ENCODE results near the gene CAMKMT.

CAMKMT gene

DNA sequence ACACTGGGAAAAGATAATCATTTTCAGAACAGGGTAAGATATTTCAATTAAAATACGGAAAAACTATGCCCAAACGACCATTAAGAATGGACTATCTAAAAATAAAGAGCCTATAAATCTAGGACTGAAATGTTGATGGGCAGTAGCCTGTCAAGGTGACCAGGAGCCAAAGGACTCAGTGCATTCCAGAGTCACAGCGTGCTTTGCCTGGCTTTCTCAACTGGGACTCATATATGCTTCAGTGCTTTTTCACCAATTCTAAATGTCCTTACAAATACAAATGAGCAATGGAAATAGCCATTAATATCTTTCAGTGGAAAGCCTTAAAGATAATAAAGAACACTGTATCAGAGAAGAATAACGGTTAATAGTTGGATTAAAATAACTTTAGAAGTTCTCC, 35.9 kb upstream of the CAMKMT start:
- DNase-seq (ENCODE audit: extremely low read depth, low read depth), result no peak
- H3K4me3 ChIP-seq (replicated peaks; ENCODE audit: low read depth, low read length), result no peak overlapping the region
- TF ChIP-seq, protein P1, sequence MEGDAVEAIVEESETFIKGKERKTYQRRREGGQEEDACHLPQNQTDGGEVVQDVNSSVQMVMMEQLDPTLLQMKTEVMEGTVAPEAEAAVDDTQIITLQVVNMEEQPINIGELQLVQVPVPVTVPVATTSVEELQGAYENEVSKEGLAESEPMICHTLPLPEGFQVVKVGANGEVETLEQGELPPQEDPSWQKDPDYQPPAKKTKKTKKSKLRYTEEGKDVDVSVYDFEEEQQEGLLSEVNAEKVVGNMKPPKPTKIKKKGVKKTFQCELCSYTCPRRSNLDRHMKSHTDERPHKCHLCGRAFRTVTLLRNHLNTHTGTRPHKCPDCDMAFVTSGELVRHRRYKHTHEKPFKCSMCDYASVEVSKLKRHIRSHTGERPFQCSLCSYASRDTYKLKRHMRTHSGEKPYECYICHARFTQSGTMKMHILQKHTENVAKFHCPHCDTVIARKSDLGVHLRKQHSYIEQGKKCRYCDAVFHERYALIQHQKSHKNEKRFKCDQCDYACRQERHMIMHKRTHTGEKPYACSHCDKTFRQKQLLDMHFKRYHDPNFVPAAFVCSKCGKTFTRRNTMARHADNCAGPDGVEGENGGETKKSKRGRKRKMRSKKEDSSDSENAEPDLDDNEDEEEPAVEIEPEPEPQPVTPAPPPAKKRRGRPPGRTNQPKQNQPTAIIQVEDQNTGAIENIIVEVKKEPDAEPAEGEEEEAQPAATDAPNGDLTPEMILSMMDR (IDR thresholded peaks at IDR 0.05; ENCODE audit: low read depth, low read length, missing control alignments), result no peak

DNA sequence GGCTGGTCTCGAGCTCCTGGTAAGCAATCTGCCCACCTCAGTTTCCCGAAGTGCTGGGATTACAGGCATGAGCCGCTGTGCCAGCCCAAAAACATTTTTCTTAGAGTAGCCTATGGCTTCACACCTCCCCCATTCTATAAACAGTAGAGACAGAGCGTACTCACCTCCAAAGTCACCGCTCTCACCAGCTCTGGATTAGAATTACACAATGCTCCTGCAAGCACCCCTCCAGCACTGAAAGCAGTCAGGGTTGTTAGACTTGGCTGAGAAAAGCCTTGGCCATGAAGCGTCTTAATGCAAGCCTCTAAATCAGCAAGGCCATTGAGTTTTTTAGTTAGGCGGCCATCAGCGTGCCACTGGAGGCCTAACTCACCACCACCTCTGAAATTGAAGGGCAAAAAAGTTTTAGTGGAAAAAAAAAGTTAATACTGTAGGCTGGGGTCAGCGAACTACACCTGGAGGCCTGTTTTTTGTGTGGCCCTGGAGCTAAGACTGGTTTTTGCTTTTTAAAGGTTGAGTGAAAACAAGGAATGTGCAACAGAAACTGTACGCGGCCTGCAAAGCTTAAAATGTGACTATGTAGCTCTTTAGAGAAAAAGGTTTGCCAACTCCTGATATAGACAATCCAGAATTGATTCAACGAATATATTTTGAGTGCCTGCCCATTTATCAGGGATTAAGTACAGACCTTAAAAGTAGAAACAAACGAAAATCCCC, 35.0 kb upstream of the CAMKMT start:
- TF ChIP-seq, protein P1 (IDR thresholded peaks at IDR 0.05; ENCODE audit: low read depth, low read length, missing control alignments), result no peak
- DNase-seq (ENCODE audit: extremely low read depth, low read depth), result no peak
- no peak overlapping the region for H3K4me3 ChIP-seq (replicated peaks; ENCODE audit: low read depth, low read length)

DNA sequence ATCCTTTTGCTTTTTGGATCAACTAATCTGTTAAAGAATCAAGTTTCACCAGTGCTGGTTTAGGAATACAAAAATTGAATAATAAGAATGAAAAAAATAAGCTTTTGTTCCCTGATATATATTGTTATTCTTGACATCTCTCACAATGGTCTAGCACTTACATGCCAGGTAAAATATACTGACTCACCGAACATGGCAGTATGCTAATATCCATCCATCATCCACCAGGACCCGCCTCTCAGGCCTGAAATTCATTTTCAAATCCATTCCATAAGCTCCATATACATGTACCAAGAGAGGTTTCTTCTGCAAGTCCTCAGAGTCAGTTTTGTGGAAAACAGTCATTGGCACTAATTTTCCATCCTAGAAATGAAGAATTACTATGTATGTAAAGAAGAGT, 33.0 kb upstream of the CAMKMT start:
- no peak for DNase-seq (ENCODE audit: extremely low read depth, low read depth)
- TF ChIP-seq, protein P1 (IDR thresholded peaks at IDR 0.05; ENCODE audit: low read depth, low read length, missing control alignments), result no peak

DNA sequence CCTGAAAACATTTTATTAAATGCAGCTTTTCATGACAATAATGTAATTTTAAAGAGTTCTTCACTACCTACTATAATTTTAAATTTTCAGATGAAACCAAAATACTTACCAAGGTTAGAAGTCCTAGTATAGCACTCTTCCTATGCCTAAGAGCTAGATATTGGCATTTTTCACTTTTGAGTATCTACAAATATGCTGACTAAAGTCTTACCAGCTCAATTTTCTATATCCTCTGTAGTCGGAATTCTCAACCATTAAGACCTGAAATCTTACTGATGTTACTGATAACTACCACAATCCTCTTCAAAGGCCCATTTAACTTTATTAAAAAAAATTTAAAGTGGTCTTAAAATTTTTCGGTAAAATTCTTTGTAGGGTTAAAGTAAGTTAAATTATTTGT, 32.4 kb upstream of the CAMKMT start:
- TF ChIP-seq, protein P1 (IDR thresholded peaks at IDR 0.05; ENCODE audit: low read depth, low read length, missing control alignments), result no peak
- DNase-seq (ENCODE audit: extremely low read depth, low read depth), result no peak
- no peak overlapping the region for H3K4me3 ChIP-seq (replicated peaks; ENCODE audit: low read depth, low read length)

More for the DNA sequence above, 33.0 kb upstream of the CAMKMT start:
- H3K4me3 ChIP-seq (replicated peaks; ENCODE audit: low read depth, low read length), result no peak overlapping the region

DNA sequence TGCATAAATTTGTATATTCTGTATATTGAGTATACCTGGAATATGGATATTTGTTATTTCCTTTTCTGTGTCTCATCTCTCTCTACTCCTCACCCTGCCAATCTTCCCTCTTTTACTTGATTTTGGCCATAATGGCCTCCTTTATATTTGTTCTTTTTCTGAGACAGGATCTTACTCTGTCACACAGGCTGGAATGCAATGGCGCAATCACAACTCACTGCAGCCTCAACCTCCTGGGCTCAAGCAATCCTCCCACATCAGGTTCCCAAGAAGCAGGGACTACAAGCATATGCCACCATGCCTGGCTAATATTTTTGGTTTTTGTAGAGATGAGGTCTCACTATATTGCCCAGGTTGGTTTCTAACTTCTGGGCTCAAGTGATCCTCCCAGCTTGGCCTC, 30.9 kb upstream of the CAMKMT start:
- no peak overlapping the region for H3K4me3 ChIP-seq (replicated peaks; ENCODE audit: low read depth, low read length)
- TF ChIP-seq, protein P1 (IDR thresholded peaks at IDR 0.05; ENCODE audit: low read depth, low read length, missing control alignments), result no peak
- DNase-seq (ENCODE audit: extremely low read depth, low read depth), result no peak

DNA sequence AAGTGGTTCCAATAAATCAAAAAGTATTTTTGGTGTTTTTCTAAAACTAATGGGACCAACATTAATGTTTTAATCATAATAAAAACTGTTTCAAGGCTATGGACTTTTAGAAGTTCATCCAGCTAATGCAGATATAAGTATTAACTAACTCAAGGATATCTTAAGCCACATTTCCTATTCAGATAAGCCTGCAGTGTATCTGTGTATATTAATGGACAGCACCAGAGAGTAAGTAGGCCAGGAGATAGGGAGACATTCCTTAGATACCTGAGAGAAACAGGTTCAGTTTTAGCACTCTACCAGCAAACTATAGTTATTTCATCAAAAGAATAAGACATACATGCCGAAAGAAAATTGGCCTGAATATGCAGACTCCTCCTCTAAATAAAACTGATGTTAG, 27.8 kb upstream of the CAMKMT start:
- no peak for DNase-seq (ENCODE audit: extremely low read depth, low read depth)
- H3K4me3 ChIP-seq (replicated peaks; ENCODE audit: low read depth, low read length), result no peak overlapping the region
- TF ChIP-seq, protein P1 (IDR thresholded peaks at IDR 0.05; ENCODE audit: low read depth, low read length, missing control alignments), result no peak
